HCT116 (cell line): ENCODE results near the gene IRS1. TPM values are rescaled to one million over a fixed set of nuclear protein-coding genes. Genes with fewer than 3 reads are reported as not detected.

Experiments used
- ATAC-seq: fragments of 200-7000 bp; cut with Tn5 transposase; 2 replicates; pipeline ENCODE4 v1.9.1; 2020; ENCODE audit warnings: mild to moderate bottlenecking, moderate library complexity
- BruUV-seq: library from RNA; stranded (reverse); fragments of 400-500 nt; replicated peaks from 2 replicates; lab custom pipeline; 2021; lab: Mats Ljungman, UMichigan
- CTCF ChIA-PET: fragments of 300-600 bp; sonication (Branson Sonifier 250); formaldehyde crosslinking; loops from one replicate; lab custom pipeline; 2021; ENCODE audit warnings: antibody characterized with exemption; lab: Charles Lee
- POLR2A ChIA-PET: fragments of 300-600, 350-600 bp; sonication (Branson Sonifier 250); formaldehyde crosslinking; loops from one replicate; lab custom pipeline; 2021; ENCODE audit warnings: antibody characterized with exemption; lab: Charles Lee
- RAD21 ChIA-PET, 2 experiments: fragments of 300-600 bp; sonication (Branson Sonifier 250); formaldehyde crosslinking; loops; one replicate each; lab custom pipeline; 2023; ENCODE audit warnings: low total read pairs in 2 of 2; ENCODE audit not compliant: uncharacterized antibody in 2 of 2, unreplicated experiment in 2 of 2, low non-redundant PET in 1 of 2; lab: Charles Lee
- DNase-seq: peaks from one replicate; pipeline ENCODE4 v3.0.0-alpha.2; 2010; ENCODE audit warnings: low read depth, low spot score
- H2AFZ ChIP-seq: fragments of 200-600 bp; shearing (Covaris generic), sonication (generic); 2 replicates; pipeline ENCODE4 v1.6.1; 2017; ENCODE audit warnings: low read depth, mixed run types, mixed read lengths, antibody characterized with exemption, low read length; ENCODE audit not compliant: poor library complexity, severe bottlenecking
- H3K27ac ChIP-seq: 2 replicates; pipeline ENCODE4 v1.5.1; 2012; ENCODE audit warnings: low read depth, low read length
- H3K27me3 ChIP-seq: fragments of 200-600 bp; sonication (generic); 2 replicates; pipeline ENCODE4 v1.6.1; 2016; ENCODE audit warnings: mixed run types, low read length, mixed read lengths; ENCODE audit not compliant: insufficient read depth
- H3K36me3 ChIP-seq, 2 experiments: fragments of 200-500 bp in 1 of 2; fragments of 200-600 bp in 1 of 2; sonication (Bioruptor generic) in 1 of 2; sonication (generic) in 1 of 2; 2 replicates each; pipeline versions ENCODE4 v1.5.1 to v1.6.1; 2014 to 2016; ENCODE audit warnings: low read length in 2 of 2, inconsistent platforms in 1 of 2, mixed read lengths in 1 of 2, mixed run types in 1 of 2; ENCODE audit not compliant: insufficient read depth in 2 of 2, control insufficient read depth in 1 of 2
- H3K4me1 ChIP-seq, 2 experiments: fragments of 200-600 bp in 1 of 2; sonication (generic) in 1 of 2; 2 replicates each; pipeline versions ENCODE4 v1.5.1 to v1.6.1; 2012 to 2017; ENCODE audit warnings: low read length in 2 of 2, inconsistent platforms in 1 of 2, mild to moderate bottlenecking in 1 of 2, mixed read lengths in 1 of 2, mixed run types in 1 of 2, moderate library complexity in 1 of 2; ENCODE audit not compliant: insufficient read depth in 2 of 2, control insufficient read depth in 1 of 2
- H3K4me2 ChIP-seq: fragments of 200-600 bp; sonication (generic); 2 replicates; pipeline ENCODE4 v1.6.1; 2017; ENCODE audit warnings: mixed run types, low read length, mixed read lengths
- H3K4me3 ChIP-seq, 2 experiments: fragments of 200-600 bp in 1 of 2; sonication (generic) in 1 of 2; replicated peaks in 1 of 2; 2 replicates each; pipeline ENCODE4 v1.5.1; 2011 to 2016; ENCODE audit warnings: low read length in 2 of 2, control low read depth in 1 of 2, low read depth in 1 of 2, mild to moderate bottlenecking in 1 of 2, mixed read lengths in 1 of 2, mixed run types in 1 of 2
- H3K79me2 ChIP-seq: fragments of 200-600 bp; sonication (generic); 2 replicates; pipeline ENCODE4 v1.6.1; 2017; ENCODE audit warnings: mild to moderate bottlenecking, mixed run types, low read length, moderate library complexity, mixed read lengths; ENCODE audit not compliant: insufficient read depth
- H3K9ac ChIP-seq: fragments of 200-600 bp; sonication (generic); 2 replicates; pipeline ENCODE4 v1.6.1; 2016; ENCODE audit warnings: low read length, mixed read lengths
- H3K9me2 ChIP-seq: fragments of 200-600 bp; sonication (generic), shearing (Covaris generic); 2 replicates; pipeline ENCODE4 v1.6.1; 2017; ENCODE audit warnings: mixed run types, mild to moderate bottlenecking, moderate library complexity; ENCODE audit not compliant: insufficient read depth
- H3K9me3 ChIP-seq, 2 experiments: fragments of 200-500 bp in 1 of 2; fragments of 200-600 bp in 1 of 2; sonication (Bioruptor generic) in 1 of 2; sonication (generic) in 1 of 2; 2 replicates each; pipeline ENCODE4 v1.6.1; 2014 to 2017; ENCODE audit warnings: low read length in 2 of 2, mixed read lengths in 2 of 2, inconsistent platforms in 1 of 2, low read depth in 1 of 2, mild to moderate bottlenecking in 1 of 2, mixed run types in 1 of 2, moderate library complexity in 1 of 2; ENCODE audit not compliant: control insufficient read depth in 1 of 2, insufficient read depth in 1 of 2
- H4K20me1 ChIP-seq: fragments of 200-600 bp; sonication (generic), shearing (Covaris generic); 2 replicates; pipeline ENCODE4 v1.6.1; 2017; ENCODE audit warnings: mixed run types, mild to moderate bottlenecking, moderate library complexity; ENCODE audit not compliant: insufficient read depth
- ATF3 ChIP-seq: IDR thresholded peaks from 2 replicates; pipeline ENCODE4 v1.6.1; 2012
- CBX3 ChIP-seq: IDR thresholded peaks from 2 replicates; pipeline ENCODE4 v1.6.1; 2012; ENCODE audit warnings: low read depth
- ELF1 ChIP-seq: IDR thresholded peaks from 2 replicates; pipeline ENCODE4 v1.6.1; 2012; ENCODE audit warnings: low read depth, borderline replicate concordance
- EZH2 ChIP-seq: fragments of 200-600 bp; sonication (generic); IDR thresholded peaks from 2 replicates; pipeline ENCODE4 v1.6.1; 2017; ENCODE audit warnings: antibody characterized with exemption, mixed run types
- FOSL1 ChIP-seq: IDR thresholded peaks from 2 replicates; pipeline ENCODE4 v1.6.1; 2012; ENCODE audit warnings: low read depth
- JUND ChIP-seq: IDR thresholded peaks from 2 replicates; pipeline ENCODE4 v1.6.1; 2012
- MAX ChIP-seq: IDR thresholded peaks from 2 replicates; pipeline ENCODE4 v1.6.1; 2012
- POLR2AphosphoS5 ChIP-seq: IDR thresholded peaks from 2 replicates; pipeline ENCODE4 v1.6.1; 2011; ENCODE audit warnings: mild to moderate bottlenecking, low read depth, low read length, moderate library complexity
- RAD21 ChIP-seq: IDR thresholded peaks from 2 replicates; pipeline ENCODE4 v1.6.1; 2012; ENCODE audit warnings: low read depth, mild to moderate bottlenecking
- SIN3A ChIP-seq: IDR thresholded peaks from 2 replicates; pipeline ENCODE4 v1.6.1; 2012; ENCODE audit warnings: low read depth
- SP1 ChIP-seq: IDR thresholded peaks from 2 replicates; pipeline ENCODE4 v1.6.1; 2012; ENCODE audit warnings: low read depth
- TCF7L2 ChIP-seq: IDR thresholded peaks from 2 replicates; pipeline ENCODE4 v1.7.0; 2011; ENCODE audit warnings: borderline replicate concordance, inconsistent platforms; ENCODE audit not compliant: insufficient read depth, insufficient read length; ENCODE audit errors: extremely low read depth
- ZFX ChIP-seq: fragments of 450-650 bp; IDR thresholded peaks from 2 replicates; pipeline ENCODE4 v1.6.1; 2017
- ZNF274 ChIP-seq: fragments of 200-500 bp; sonication (Bioruptor generic); IDR thresholded peaks from 2 replicates; pipeline ENCODE4 v1.6.1; 2014; ENCODE audit warnings: mild to moderate bottlenecking, low read depth, low read length, inconsistent platforms
- intact Hi-C: fragments of 100-400 bp; cut with micrococcal nuclease; formaldehyde crosslinking; loops from 2 replicates; pipeline ENCODE4 v1.10.0; 2022
- total RNA-seq: library from RNA; stranded (reverse); gene quantifications from one replicate; pipeline ENCODE4 v1.2.1, GENCODE V29; 2021; ENCODE audit not compliant: unreplicated experiment
- TF ChIP-seq, protein P1 (sequence below), 3 experiments: fragments of 200-600 bp in 1 of 3; sonication (generic) in 1 of 3; IDR thresholded peaks in 2 of 3; conservative IDR thresholded peaks in 1 of 3; 2 replicates each; pipeline ENCODE4 v1.5.1; 2012 to 2017; ENCODE audit warnings: low read depth in 2 of 3, low read length in 2 of 3, antibody characterized with exemption in 1 of 3, borderline replicate concordance in 1 of 3, control low read depth in 1 of 3, mild to moderate bottlenecking in 1 of 3, mixed read lengths in 1 of 3, mixed run types in 1 of 3, moderate library complexity in 1 of 3; ENCODE audit not compliant: insufficient read depth in 1 of 3
- TF ChIP-seq, protein P2 (sequence below): IDR thresholded peaks from 2 replicates; pipeline ENCODE4 v1.6.1; 2012; ENCODE audit warnings: low read depth
- TF ChIP-seq, protein P3 (sequence below): IDR thresholded peaks from 2 replicates; pipeline ENCODE4 v1.6.1; 2011; ENCODE audit warnings: mild to moderate bottlenecking, low read length, moderate library complexity; ENCODE audit not compliant: insufficient replicate concordance; ENCODE audit errors: extremely low read depth

Gene IRS1
- total RNA-seq, 1 experiment from 2014 or later: 88.8 TPM

DNA sequence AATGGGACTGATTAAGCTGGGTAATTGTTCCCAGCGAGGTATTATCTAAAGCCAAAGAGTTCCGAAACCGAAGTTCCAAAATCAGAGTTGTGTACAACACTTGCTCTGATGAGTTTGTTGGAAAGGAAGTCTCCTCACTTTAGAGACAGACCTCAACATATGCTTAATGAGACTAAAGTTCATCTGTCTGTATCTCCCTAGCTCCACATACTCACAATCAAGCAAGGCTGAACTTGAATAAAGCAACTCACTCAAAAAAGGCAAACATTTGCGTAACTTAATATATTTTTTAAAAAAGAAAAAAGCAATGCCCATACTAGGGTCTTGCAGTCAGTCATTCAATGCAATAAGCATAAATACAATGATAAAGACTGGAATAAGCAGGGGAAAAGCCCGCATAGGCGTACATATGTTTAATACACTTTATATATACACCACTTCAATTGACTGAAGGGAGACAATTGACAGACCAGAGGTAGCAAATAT is 60.0 kb downstream of the IRS1 start:
- POLR2A ChIA-PET: no interaction called here
- Histone ChIP-seq H3K9ac (no peak overlapping the region), H3K4me3 (no peak overlapping the region), H3K36me3 (peaks cover 0 to 27% of the 10 kb centered on the region in 2 experiments; a peak in 2 of 4 replicates), H3K4me2 (no peak overlapping the region), H3K79me2 (peaks cover 77% of the 10 kb centered on the region), H3K27me3 (no peaks in the 10 kb centered on the region), H2AFZ (no peak overlapping the region), H3K4me1 (peaks cover 52 to 54% of the 10 kb centered on the region in 2 experiments; a peak in 3 of 4 replicates), H3K27ac (peak overlapping the region; percentile 32), H4K20me1 (no peaks in the 10 kb centered on the region)
- DNase-seq: no peak
- CTCF ChIA-PET: no interaction called here
- no TSS peak for BruUV-seq
- intact Hi-C loops: no loop called here
- ATAC-seq: no peak
- TF ChIP-seq MAX (no peak), EZH2 (no peak), ZNF274 (no peak), FOSL1 (no peak), ELF1 (no peak), RAD21 (no peak), CBX3 (no peak), ZFX (no peak), POLR2AphosphoS5 (no peak), SIN3A (no peak), TCF7L2 (no peak), JUND (no peak), SP1 (no peak), ATF3 (no peak)
- TF ChIP-seq, protein P1, sequence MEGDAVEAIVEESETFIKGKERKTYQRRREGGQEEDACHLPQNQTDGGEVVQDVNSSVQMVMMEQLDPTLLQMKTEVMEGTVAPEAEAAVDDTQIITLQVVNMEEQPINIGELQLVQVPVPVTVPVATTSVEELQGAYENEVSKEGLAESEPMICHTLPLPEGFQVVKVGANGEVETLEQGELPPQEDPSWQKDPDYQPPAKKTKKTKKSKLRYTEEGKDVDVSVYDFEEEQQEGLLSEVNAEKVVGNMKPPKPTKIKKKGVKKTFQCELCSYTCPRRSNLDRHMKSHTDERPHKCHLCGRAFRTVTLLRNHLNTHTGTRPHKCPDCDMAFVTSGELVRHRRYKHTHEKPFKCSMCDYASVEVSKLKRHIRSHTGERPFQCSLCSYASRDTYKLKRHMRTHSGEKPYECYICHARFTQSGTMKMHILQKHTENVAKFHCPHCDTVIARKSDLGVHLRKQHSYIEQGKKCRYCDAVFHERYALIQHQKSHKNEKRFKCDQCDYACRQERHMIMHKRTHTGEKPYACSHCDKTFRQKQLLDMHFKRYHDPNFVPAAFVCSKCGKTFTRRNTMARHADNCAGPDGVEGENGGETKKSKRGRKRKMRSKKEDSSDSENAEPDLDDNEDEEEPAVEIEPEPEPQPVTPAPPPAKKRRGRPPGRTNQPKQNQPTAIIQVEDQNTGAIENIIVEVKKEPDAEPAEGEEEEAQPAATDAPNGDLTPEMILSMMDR (IDR thresholded peaks at IDR 0.05 in 2 of 3, conservative IDR thresholded peaks at IDR 0.05 in 1 of 3; ENCODE audit: borderline replicate concordance in 1 of 3, insufficient read depth in 1 of 3, low read depth in 2 of 3, low read length in 2 of 3): no peak
- TF ChIP-seq, protein P2, sequence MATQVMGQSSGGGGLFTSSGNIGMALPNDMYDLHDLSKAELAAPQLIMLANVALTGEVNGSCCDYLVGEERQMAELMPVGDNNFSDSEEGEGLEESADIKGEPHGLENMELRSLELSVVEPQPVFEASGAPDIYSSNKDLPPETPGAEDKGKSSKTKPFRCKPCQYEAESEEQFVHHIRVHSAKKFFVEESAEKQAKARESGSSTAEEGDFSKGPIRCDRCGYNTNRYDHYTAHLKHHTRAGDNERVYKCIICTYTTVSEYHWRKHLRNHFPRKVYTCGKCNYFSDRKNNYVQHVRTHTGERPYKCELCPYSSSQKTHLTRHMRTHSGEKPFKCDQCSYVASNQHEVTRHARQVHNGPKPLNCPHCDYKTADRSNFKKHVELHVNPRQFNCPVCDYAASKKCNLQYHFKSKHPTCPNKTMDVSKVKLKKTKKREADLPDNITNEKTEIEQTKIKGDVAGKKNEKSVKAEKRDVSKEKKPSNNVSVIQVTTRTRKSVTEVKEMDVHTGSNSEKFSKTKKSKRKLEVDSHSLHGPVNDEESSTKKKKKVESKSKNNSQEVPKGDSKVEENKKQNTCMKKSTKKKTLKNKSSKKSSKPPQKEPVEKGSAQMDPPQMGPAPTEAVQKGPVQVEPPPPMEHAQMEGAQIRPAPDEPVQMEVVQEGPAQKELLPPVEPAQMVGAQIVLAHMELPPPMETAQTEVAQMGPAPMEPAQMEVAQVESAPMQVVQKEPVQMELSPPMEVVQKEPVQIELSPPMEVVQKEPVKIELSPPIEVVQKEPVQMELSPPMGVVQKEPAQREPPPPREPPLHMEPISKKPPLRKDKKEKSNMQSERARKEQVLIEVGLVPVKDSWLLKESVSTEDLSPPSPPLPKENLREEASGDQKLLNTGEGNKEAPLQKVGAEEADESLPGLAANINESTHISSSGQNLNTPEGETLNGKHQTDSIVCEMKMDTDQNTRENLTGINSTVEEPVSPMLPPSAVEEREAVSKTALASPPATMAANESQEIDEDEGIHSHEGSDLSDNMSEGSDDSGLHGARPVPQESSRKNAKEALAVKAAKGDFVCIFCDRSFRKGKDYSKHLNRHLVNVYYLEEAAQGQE: no peak
- TF ChIP-seq, protein P3, sequence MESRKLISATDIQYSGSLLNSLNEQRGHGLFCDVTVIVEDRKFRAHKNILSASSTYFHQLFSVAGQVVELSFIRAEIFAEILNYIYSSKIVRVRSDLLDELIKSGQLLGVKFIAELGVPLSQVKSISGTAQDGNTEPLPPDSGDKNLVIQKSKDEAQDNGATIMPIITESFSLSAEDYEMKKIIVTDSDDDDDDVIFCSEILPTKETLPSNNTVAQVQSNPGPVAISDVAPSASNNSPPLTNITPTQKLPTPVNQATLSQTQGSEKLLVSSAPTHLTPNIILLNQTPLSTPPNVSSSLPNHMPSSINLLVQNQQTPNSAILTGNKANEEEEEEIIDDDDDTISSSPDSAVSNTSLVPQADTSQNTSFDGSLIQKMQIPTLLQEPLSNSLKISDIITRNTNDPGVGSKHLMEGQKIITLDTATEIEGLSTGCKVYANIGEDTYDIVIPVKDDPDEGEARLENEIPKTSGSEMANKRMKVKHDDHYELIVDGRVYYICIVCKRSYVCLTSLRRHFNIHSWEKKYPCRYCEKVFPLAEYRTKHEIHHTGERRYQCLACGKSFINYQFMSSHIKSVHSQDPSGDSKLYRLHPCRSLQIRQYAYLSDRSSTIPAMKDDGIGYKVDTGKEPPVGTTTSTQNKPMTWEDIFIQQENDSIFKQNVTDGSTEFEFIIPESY: no peak
- TF ChIP-seq, all 23 proteins: peak for 0
- H3K9me3 ChIP-seq: no peaks in the 10 kb centered on the region
- RAD21 ChIA-PET: no interaction called here
- H3K9me2 ChIP-seq: no peaks in the 10 kb centered on the region
